ENCODE measurements around the gene POGZ.
A peak's percentile ranks its signal among the peaks of the same experiment; 100 is the strongest.

Gene POGZ

DNA sequence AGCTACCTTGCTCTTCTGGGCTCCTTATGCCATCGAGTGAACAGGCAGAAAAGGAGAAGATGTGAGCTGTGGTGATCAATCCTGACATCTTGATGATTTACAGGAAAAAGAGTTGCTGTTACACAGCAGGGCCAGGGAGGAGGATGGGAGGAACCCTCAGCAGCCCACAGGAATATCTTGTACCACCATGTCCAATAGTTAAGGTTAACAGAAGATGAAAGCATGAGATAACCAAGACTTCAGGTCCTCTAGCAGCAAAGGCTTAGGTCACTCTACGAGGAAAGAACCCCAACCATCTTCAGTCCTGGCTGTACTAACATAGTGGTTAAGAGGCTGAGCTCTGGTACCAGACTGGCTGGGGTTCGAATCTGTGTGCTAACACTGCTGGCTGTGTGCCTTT lies 74.7 kb downstream of the POGZ start:
- Histone ChIP-seq H3K27me3 (no peaks in the 10 kb centered on the region), H3K36me3 (no peaks in the 10 kb centered on the region), H3K9me3 (no peaks in the 10 kb centered on the region; the same call in 1 of the 2 replicates), H3K4me3 (ENCODE audit: low read depth, low read length) (no peak overlapping the region), H3K4me1 (no peaks in the 10 kb centered on the region)
- no peak for DNase-seq
- TF ChIP-seq, protein P1, sequence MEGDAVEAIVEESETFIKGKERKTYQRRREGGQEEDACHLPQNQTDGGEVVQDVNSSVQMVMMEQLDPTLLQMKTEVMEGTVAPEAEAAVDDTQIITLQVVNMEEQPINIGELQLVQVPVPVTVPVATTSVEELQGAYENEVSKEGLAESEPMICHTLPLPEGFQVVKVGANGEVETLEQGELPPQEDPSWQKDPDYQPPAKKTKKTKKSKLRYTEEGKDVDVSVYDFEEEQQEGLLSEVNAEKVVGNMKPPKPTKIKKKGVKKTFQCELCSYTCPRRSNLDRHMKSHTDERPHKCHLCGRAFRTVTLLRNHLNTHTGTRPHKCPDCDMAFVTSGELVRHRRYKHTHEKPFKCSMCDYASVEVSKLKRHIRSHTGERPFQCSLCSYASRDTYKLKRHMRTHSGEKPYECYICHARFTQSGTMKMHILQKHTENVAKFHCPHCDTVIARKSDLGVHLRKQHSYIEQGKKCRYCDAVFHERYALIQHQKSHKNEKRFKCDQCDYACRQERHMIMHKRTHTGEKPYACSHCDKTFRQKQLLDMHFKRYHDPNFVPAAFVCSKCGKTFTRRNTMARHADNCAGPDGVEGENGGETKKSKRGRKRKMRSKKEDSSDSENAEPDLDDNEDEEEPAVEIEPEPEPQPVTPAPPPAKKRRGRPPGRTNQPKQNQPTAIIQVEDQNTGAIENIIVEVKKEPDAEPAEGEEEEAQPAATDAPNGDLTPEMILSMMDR (IDR thresholded peaks at IDR 0.05; ENCODE audit: low read depth, low read length) = no peak

DNA sequence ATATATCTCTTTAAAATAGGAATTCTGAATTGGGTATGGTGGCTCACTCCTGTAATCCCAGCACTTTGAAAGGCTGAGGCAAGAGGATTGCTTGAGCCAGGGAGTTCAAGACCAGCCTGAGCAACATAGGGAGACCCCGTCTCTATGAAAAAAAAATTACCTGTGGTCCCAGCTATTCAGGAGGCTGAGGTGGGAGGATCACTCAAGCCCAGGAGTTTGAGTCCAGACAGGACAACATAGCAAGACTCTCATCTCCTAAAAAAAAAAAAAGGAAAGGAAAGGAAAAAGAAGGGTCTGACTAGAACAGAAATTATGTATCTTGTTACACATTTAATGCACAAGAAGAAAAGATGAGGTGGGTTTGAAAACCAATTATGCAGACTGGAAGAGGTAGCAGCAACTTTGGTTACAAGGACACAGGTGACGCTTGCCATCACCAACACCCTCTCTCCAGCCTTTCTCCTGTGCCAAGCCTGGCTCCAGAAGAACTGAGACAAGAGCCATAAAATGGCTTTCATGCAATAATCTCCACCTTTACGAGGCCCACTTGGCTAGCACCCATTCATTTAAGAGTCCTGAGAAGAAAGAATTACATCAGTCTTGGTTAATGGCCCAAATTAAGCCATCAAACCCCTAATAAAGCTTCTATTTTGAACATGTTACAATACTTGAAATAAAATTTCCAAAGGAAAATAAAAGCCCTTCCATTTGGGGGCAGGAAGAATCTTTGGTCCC lies 82.0 kb downstream of the POGZ start:
- H3K36me3 ChIP-seq = no peaks in the 10 kb centered on the region
- H3K4me1 ChIP-seq = peaks cover 3% of the 10 kb centered on the region
- no peak for DNase-seq
- no peaks in the 10 kb centered on the region for H3K9me3 ChIP-seq
- no peak overlapping the region for H3K4me3 ChIP-seq (ENCODE audit: low read depth, low read length)
- TF ChIP-seq, protein P1 (IDR thresholded peaks at IDR 0.05; ENCODE audit: low read depth, low read length) = no peak
- H3K27me3 ChIP-seq = no peaks in the 10 kb centered on the region

DNA sequence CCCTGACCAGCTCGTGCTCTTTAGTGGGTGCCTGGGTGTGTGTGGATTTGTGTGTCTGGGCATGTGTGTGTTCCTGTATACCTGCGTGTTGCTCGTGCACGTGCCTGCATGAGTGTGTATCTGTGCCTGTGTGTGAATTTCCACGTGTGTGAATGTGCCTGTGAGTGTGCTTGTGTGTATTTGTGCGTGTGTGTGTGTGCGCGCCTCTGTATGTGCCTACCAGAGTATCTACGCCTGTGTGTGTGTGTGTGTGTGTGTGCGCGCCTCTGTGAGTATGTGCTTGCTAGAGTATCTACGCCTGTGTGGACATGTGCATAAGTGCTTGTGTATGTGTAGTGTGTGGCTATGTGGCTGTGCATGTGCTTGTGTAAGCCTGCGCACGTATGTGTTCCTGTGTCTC lies 86.1 kb downstream of the POGZ start:
- no peaks in the 10 kb centered on the region for H3K27me3 ChIP-seq
- no peaks in the 10 kb centered on the region for H3K9me3 ChIP-seq
- H3K36me3 ChIP-seq = no peaks in the 10 kb centered on the region
- DNase-seq = no peak
- TF ChIP-seq, protein P1 (IDR thresholded peaks at IDR 0.05; ENCODE audit: low read depth, low read length) = no peak
- peaks cover 17% of the 10 kb centered on the region for H3K4me1 ChIP-seq
- H3K4me3 ChIP-seq (ENCODE audit: low read depth, low read length) = no peak overlapping the region

DNA sequence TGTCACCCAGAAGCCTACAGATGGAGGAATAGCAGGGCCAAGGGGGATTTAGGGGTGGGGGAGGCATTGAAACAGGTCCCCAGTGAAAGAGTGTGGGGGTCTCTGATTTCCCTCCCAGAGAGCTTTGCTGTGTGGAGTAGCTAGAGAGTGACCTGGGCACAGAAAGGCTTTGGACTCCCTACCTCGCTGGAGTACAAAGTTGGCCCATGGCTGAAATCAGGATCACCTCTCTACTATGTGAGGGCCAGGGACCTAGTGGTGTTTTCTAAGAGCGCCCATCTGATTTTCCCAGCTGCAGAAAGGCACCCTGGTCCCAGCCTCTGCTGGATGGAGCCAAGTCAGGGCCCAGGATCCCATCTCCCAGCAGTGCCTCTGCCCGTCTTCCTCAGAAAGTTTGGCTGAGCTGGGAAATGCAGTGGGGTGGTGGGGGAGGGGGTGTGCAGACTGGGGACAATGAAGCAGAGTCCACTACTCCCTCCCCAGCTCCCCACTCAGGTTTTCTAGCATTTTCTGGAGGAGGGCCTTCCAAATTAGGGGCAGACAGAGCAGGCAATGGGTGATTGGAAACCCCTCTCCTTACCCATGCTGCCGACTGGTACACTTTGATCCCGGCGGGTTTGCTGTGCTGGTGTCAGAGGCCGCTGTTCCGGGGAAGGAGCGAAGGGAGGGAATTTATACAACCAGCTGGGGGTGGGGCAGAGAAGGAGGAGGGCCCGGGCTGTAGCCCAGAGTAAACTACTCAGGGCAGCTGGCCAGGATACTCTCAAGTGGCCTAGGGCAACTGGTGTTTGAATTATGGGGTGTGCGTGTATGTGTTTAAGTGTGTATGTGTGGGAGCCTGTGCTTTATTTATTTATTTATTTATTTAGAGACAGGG lies 87.0 kb downstream of the POGZ start, which contains the start of gene SELENBP1:
Gene SELENBP1, minus strand, starts transcription at position 648 of the 877 bp plus-strand sequence. Its CDS starts 64 bp downstream, at position 584.
- Histone ChIP-seq H3K4me3 (ENCODE audit: low read depth, low read length) (peak within 1 kb of the TSS; percentile 27), H3K36me3 (no peaks in the 10 kb centered on the region)
- DNase-seq = peak; percentile 48

DNA sequence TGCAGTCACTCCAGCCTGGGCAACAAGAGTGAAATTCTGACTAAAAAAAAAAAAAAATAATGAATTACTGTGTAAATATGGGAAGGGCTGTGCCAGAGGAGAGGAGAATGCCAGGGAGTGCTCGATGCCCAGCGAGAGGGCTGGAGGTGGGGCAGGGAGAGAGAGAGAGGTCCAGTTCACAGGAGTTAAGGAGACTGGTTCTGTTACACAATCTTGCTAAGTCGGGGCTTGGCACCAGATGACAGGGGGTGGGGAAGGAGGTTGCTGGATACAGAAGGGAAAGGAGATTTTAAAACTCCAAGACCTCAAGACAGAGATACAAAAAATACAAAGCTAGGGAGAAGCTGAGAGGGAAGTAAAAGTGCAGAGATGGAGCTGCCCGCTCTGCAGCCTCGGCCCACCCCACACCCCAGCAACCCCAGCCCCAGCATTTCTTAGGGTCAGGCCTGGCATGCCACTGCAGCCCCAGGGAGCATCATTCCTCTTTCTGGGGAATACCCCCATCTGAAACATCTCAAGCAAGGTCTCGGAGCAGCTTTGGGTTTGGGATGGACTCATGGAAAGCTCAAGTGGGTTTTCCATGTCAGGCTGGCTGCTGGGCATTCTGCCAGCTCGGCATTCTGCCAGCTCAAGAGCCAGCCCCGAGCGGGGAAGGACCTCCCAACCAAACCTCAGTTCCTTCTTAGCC lies 87.8 kb downstream of the POGZ start:
- Histone ChIP-seq H3K9me3 (no peaks in the 10 kb centered on the region), H3K36me3 (no peaks in the 10 kb centered on the region), H3K4me1 (peaks cover 17% of the 10 kb centered on the region), H3K4me3 (ENCODE audit: low read depth, low read length) (peak overlapping the region; percentile 27), H3K27me3 (no peaks in the 10 kb centered on the region)
- DNase-seq = peak; percentile 58
- TF ChIP-seq, protein P1 (IDR thresholded peaks at IDR 0.05; ENCODE audit: low read depth, low read length) = no peak

More for the DNA sequence above, 87.0 kb downstream of the POGZ start, which contains the start of gene SELENBP1:
- Histone ChIP-seq H3K27me3 (no peaks in the 10 kb centered on the region), H3K4me1 (peaks cover 17% of the 10 kb centered on the region), H3K9me3 (no peaks in the 10 kb centered on the region)
- TF ChIP-seq, protein P1 (IDR thresholded peaks at IDR 0.05; ENCODE audit: low read depth, low read length) = no peak

Data from BE2C (cell line).